Body of pancreas (tissue), 4 donors: Measurements from ENCODE around the gene TFB1M.

Source experiments
- POLR2A ChIP-seq, 3 donors: fragments of 450-650 bp; IDR thresholded peaks; one replicate each; pipeline ENCODE4 v1.6.1; 2016; ENCODE audit warnings: antibody characterized with exemption in 3 of 3, mild to moderate bottlenecking in 2 of 3
- TF ChIP-seq, protein P1 (sequence below), 7 experiments: fragments of 450-650 bp in 4 of 7; fragments of 200-600 bp in 3 of 7; sonication (generic) in 3 of 7; IDR thresholded peaks; one replicate each; pipeline ENCODE4 v1.5.1; 2016 to 2019; ENCODE audit warnings: antibody characterized with exemption in 7 of 7

DNA sequence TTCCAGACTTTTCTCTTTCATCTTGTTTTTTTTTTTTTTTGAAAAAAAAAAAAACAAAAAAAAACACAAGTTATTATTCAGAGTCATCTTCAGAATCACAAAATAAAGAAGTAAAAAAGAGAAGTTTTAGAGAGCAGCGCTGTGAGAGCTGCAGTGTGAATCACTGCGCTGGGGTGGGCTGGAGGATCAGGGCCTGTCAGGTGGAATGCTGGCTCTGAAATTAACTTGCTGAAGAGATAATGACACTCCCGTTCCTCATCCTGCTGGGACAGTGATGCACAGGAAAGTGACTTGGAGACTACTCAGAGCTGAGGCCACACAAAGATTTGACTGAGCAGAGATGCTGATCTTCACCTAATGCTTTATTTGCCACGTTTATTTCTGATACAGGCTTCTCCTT lies 93.2 kb downstream of the TFB1M start:
- TF ChIP-seq, protein P1, sequence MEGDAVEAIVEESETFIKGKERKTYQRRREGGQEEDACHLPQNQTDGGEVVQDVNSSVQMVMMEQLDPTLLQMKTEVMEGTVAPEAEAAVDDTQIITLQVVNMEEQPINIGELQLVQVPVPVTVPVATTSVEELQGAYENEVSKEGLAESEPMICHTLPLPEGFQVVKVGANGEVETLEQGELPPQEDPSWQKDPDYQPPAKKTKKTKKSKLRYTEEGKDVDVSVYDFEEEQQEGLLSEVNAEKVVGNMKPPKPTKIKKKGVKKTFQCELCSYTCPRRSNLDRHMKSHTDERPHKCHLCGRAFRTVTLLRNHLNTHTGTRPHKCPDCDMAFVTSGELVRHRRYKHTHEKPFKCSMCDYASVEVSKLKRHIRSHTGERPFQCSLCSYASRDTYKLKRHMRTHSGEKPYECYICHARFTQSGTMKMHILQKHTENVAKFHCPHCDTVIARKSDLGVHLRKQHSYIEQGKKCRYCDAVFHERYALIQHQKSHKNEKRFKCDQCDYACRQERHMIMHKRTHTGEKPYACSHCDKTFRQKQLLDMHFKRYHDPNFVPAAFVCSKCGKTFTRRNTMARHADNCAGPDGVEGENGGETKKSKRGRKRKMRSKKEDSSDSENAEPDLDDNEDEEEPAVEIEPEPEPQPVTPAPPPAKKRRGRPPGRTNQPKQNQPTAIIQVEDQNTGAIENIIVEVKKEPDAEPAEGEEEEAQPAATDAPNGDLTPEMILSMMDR (IDR thresholded peaks at IDR 0.05) = no peak
- no peak for TF ChIP-seq POLR2A (IDR thresholded peaks at IDR 0.05)
